Measurements from ENCODE around the gene PBX4.

Gene PBX4

DNA sequence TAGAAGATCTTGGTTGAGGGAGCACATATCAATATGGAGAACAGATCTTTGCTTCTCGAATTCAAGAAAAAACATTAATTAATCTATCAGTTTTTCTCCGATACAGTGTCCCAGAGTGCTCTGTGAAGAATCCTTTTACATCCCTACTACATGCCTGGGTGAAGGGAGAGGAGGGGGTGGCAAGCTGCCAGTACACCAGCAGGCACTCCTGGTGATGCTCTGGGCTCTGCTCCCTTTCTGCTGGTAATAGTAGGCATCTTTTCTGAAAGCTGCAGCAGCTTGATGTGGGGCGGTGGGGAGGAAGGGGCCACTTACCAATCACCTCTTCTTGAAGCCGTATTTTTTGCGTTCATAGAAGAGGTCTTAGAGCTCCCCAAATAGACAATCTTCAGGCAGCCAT is 30.7 kb downstream of the PBX4 start:
- no peak for DNase-seq

DNA sequence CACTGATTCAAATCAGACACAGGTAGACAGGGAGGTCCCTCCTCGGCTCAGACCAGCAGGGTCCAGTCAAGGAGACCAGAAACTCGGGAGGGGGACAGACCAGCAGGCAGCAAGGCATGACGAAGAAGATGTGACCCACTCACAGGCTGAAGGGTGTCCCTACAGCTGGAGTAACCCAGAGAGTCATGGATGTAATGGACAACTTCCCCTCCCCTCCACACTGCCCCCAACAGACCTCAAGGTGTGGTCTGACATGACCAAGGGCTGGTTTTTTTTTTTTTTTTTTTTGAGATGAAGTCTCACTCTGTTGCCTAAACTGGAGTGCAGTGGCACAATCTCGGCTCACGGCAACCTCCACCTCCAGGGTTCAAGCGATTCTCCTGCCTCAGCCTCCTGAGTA is 34.1 kb downstream of the PBX4 start:
- no peak for DNase-seq

DNA sequence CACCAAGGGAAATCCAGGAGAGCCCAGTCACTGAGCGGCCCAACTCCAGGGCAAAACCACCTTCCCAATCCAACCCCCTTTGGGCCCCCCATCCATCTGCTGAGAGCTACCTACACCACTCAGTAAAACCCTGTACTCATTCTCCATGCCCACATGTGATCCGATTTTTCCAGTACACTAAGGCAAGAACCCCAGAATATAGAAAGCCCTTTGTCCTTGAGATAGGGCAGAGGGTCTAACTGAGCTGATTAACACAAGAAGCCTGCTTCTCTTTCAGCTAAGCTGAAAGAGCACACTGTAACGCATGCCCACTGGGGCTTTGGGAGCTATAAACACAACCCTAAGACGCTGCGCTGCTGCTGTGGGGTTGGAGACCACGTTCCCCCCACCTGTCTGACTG is 36.0 kb downstream of the PBX4 start:
- DNase-seq = no peak

DNA sequence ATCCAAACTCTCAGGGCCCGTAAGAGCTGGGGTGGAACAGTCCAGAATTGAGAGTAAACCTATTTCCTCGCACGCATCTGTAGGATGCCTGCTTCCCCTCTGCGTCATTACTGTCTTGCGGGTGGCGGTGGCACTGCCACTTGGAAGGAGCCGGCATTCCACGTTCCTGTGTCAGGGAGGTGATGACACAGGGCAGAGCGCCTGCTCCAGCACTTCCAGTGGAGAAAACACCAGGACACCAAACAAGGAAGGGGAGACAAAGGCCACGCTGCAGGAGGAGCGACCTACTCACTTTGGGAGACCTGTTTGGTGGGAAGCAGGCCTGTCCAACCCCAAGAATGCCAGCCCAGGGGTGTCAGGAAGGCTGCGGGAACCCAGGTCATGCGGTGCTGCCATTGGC is 37.1 kb downstream of the PBX4 start:
- DNase-seq = no peak

DNA sequence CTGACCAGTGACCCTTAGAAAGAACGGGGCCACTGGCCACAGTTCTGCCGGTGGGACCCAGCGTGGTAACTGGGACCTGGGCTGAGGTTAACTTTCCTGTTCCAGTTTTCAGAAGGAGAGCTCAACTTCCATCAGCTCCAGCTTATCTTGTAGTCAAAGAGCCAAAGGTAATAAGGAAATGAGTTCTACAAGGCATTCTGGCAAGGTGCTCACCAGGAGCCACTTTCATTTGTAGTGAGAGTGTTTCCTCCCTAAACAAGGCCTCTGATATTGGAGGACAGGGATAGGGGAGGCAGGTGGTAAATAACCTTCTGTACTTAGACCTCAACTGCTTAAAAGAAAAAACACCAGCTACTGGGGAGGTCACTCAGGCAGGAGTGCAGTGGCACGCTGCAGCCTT is 38.1 kb downstream of the PBX4 start:
- no peak for DNase-seq

DNA sequence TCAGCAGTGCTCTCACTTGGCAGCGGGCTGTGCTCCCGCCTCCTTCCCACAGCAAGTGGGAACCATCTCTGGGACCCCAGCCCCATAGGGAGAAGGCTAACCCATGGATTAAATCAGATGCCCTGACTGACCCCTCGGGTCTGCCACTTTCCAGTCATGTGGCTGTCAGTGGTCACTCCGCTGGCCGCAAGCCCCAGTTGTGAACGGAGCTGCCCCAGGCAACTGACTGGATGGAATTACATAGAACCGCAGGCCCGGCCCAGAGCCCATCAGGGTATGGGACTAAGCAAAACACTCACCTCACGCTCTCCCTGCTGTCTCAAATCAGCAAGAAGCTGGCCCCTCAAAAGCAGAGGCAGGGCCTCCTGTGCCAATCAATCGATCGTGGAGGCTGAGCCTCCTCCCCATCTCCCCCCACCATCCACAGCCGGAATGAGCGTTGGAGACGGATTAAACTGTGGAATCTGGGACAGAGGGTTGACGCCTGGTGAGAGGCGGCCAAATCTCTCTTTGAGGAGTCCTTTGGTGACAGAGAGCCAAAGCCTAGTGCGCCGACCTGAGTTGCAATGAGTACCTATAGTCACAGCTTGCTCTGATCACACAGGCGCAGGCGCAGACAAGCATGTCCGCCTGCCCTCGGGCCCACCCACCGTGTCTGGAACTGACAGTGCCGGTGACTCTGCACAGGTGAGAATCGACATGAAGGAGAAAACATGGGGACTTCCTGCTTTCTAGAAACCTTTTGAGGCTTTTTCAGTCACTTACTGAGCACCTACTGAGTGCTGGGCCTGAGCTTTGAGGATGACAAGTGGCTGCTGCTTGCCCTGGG is 38.7 kb downstream of the PBX4 start:
- no peak for DNase-seq

DNA sequence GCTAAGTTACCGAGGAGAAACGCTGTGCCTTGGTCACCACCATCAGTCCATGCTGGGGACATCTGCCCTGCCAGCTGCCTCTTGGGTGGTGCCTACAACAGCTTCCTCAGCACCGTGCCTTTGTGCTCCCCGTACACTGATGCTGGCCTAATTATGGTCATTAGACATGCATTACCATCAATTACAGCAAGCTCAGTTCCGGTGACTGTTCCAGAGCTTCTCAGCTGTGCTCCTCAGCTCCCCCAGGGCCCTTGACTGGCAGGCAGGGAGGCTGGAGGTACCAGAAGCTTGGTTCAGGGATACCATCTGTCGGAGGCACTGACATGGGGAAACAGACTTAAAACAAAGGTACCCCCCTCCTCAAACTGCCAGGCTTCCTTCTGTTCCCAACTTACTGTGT is 40.2 kb downstream of the PBX4 start:
- DNase-seq = peak; percentile 81

DNA sequence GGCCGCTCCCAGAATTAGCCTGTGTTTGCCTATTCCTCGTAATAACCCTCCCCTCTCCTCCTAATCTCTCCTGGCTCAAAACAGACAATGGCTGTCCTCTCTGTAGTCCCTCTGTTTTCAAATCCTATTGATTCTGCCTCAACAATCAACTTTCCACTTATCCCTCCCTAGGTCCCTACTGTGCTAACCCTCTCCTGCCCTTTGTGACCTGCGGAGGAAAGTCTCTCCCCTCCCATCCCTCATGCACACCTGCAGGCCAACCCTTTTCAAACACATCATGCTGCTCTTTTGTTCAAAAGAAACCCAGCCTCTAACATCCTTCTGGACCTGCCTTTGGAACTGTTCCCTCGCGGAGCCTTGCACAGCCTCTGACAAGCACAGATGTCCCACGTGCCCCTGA is 43.1 kb downstream of the PBX4 start:
- peak; percentile 20 for DNase-seq

DNA sequence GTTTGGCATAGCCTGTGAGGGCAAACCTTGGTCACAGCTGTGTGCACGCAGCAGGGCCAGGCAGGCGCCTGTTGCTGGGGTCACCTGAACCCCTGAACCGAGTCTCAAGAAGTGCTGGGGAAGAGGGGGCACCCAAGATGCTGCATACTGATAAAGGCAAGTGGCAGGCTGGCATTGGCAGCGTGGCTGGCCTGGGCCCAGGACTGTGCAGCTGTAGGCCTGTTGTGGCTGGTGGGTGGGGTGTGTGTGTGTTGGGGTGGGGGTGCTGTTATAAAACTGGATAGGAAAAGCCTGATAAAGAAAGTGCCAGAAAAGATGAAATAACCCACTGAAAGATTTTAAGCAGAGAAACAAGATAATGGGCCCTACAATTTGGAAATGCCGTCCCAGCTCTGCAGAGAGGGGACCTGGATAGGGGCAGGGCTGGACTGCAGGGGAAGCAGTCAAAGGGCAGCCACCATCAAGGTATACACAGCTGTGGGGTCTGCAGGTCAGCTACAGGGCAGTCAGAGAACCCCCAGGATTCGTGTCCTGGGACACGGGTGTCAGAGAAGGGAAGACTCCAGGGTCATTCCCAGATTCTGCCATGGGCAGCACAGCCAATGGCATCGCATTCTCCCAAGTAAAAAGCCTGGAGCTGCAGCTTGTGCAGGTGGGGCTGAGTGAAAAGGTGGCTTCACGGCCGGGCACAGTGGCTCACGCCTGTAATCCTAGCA is 47.3 kb downstream of the PBX4 start:
- no peak for DNase-seq

DNA sequence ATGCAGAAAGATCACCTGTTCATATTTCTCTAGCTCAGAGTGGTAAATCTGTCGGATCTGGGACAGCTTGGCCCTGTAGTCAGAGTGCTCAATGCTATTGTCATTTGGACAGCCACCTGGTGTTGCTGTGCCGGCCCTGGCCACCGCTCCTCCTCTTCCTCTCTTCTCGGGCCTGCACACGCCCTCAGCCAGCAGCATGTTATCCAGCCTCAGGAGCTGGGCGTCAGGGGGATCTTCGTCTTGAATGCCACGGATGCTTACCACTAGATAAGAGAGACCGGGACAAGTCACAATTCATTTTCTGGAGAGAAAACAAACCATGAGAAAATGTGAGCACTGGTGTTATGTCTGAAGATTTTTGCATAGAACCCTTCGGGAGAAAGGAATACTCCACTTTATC is 47.9 kb downstream of the PBX4 start:
- DNase-seq = no peak

DNA sequence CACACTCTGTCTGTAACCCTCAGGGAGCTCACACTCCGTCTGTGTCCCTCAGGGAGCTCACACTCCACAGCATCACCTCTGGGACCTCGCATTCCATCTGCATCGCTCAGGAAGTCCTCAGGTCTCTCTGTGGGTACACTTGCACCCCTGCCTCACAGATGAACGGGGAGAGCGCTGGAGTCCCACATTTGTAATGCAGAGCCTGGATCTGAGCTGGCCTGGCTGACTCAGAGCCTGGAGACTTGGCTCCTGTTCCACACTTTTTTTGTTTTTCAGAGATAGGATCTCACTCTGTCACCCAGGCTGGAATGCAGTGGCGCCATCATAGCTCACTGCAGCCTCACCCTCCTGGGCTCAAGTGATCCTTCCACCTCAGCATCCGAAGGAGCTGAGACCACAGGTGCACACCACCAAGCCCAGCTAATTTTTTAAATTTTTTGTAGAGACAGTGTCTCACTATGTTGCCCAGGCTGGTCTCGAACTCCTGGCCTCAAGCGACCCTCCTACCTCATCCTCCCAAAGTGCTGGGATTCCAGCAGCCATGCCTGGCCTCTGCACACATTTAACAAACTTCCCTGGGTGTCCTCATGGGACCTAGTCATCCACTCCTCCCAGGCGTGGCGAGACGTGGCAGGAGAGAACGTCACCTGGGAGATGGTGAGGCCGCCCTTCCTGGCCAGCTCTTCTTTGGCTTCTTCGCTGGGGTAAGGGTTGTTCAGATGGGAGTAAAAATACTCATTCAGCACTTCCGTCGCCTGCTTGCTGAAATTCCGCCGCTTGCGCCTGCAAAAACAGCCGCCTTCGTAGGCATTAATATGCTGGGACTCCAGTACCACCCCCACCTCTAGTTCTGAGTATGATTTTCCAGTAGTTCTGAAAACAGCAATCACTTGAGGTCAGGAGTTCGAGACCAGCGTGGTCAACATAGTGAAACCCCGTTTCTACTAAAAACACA is 49.4 kb downstream of the PBX4 start:
- no peak for DNase-seq

DNA sequence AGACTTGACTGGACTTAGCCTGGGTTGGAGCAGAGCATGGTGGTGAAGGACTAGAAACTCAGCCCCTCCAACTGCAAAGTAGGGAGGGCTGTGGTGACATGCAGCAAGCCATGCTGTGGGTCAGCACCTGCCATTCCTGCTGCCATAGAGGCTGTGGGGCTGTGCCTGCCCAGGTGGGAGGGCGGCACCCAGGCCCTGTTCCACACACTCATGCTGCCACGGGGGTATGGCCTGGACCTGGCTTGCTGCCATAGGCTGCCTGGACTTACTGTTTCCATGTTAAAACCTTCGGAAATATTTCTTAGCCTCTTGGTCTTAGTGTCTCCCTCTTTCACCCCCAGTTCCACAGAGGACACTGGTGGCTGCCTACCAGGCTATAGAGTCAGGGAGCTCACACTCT is 51.1 kb downstream of the PBX4 start:
- DNase-seq = no peak

DNA sequence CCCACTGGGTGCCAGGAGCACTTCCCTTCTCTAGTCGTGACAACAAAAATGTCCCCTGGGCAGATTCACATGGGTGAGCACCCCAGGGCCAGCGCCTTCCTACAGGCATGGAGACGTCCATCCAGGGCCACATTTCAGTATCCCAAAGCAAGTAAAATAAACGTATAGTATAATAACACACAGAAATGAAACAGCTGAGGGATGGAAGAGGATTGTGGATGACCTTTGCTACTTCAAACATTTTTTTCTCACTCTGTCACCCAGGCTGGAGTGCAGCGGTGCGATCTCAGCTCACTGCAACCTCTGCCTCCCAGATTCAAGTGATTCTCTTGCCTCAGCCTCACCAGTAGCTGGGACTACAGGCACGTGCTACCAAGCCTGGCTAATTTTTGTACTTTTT is 52.2 kb downstream of the PBX4 start:
- no peak for DNase-seq

DNA sequence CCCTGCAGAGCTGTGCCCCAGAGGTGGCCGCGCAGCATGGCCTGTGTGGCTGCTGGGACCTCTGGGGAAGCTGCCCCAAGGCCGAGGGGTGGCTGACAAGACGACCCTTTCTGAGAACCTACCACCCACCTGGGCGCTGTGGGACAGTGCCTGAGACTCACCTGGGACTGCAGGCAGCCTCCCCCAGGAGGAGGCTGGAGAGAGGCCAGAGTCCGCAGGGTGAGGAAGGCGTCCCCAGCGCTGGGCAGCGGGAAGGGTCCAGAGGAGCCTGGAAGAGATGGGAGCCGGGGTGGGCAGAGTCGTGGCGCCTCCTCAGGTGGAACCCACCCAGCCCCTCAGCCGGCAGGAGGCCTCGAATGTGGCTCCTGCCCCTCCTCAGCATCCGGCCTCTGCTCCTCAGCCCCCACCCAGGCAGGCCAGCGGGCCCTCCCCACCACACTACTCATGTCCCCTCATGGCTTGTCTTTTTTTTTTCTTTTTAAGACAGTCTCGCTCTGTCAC is 55.1 kb downstream of the PBX4 start:
- DNase-seq = no peak

DNA sequence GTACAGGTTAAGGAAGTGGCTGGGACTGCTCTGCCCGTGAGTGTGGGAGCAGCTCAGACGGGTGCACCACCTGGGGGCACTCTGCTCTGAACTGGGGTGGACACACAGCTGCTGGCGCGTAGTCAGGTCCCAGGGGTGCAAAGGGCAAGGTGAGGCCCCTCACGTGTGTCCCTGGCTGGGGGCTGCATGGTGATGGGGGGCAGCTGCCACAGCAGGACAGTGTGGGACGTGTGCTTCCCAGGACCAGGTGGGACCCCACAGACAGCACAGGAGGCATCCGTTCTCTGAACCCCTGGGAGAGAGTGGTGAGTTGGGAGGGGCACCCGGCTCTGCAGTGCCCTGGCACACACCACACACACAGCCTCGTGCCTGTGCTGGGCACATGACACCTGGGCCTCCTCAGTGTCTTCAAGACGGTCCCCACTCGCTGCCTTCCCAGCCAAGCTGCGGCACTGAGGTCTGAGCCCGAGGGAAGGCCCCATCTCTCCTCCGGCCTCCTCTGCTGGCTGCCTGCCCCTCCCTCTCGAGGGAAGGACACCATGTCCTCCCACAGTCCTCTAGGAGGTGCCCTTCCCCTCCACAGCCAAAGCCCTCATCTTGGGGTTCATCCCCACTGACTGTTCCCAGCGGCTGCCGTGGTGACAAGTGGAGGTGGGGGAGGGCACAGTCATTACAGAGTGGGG is 55.7 kb downstream of the PBX4 start:
- DNase-seq = no peak

DNA sequence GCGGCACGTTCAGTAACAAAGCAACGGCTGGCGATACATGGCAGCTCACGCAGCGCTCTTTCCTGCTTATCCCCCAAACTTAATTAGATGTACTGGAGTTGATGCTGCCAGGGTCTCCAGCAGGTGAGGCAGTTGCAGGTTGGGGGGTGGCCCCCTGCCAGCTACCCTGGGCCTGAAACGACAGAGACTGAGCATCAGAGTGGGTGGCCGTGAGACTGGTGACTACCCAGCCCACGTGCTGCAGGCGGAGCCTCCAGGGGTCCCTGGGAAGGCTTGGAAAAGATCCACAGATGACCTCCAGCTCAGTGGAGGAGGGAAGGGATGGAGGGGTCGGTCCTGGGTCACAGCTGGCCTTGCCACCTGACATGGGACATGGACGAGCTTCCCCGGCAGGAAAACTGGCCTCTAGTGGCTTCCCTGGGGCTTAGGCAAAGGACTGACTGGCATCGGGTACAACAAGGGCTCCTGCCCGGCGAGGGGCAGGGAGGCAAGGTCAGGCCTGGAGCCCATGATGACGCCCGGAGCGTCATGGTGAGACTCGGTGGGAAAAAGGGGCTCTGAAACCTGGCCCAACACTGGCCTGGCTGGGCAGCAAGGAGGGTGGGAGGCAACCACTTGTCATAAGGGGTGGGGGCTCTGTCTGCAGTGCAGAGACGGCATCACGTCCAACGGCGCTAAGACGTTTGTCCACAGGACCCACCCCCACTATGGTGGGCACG is 56.4 kb downstream of the PBX4 start:
- DNase-seq = no peak

DNA sequence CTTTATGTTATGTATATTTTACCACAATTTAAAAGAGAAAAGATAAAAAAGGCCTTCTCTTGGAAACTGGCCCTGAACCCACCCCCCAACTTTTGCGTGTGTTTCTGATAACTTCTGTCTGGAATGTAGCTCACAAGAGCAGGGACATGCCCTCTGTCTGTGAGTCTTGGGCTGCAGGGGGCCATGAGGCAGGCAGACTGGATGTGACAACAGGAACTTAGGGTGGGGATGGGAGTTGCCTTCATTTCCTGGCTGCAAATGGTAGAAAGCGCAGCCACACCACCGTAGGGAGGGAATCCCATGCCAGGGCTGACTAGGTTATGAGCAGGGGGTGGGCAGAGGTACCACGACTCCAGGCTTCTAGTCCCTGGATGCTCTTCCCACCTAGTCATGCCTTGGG is 58.6 kb downstream of the PBX4 start:
- DNase-seq = no peak

DNA sequence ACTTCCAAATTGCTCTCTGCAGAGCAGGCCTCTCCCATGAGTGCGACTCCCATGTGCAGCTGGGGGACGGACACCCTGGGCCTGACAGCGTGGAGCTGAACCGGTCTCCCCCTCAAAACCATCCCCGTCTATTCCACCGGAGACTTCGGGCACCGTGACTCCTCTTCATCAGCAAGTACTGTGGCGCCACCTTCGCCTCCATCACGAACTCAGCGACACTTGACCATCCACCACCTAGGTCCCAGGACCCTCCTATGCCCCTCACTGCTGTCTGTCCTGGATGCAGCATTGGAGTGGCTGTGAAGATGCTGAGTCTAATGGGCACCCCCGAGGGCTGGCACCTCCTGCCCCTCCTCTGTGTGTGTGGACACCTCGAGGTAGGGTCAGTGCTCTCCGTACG is 59.9 kb downstream of the PBX4 start:
- DNase-seq = no peak

DNA sequence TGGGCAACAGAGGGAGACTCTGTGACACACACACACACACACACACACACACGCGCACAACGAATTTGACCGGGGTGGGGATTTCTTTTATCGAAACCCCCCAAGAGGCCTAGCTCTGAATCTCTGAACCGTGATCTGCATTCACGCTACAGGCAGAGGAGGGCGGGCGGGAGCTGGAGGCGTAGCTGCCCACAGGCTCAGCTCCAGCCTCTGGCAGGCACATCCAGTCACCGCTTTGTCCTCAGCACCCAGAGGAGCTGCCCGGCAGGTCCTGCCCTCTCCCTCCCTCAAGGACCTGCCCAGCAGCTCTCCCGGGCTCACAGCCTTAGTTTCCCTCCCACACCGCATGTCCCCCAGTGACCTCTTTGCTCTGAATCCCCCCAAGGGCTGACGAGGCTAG is 60.4 kb downstream of the PBX4 start:
- DNase-seq = no peak

DNA sequence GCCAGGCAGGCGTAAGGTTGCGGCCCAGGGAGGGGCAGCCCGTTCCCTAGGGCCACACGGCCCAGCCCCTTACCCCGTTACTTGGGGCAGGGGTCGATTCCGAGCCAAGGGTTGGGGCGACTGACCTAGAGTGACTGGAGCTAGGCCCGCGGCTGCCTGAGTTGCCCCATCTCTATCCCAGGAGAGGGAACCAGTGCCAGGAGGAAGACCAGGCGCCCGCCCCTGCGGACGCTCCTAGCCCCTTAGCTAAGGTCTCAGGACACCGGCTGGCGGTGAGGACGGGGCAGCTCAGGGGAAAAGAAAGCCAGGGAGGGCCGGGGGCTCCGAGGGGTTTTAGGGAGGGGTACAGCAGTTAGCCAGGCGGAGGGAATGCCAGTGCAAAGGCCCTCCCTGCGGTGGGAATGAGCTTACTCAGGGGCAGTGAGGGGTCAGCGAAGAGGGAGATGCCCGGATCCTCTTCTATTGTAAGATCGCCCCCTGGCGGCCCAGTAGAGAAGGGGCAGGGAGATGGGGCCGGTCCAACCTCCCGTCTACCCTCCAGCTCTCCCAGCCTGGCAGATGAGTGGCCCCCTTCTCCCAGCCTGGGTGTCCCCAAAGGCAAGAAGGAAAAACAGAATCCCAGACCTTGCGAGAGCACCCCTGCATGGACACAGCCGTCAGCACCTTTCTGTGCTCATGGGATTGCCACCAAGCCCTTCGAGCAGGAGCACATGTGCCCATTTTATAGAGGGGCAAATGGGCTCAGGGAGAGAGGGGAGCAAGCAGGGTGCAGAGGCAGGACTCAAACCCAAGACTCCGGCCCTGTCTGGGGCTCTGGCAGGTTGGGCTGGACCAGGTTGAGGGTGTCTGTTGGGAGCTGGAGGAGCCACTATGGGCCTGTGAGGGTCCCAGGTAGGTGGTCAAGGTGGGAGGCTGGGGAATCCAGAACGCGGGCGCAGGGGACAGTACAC is 64.1 kb downstream of the PBX4 start:
- peak; percentile 5 for DNase-seq

DNA sequence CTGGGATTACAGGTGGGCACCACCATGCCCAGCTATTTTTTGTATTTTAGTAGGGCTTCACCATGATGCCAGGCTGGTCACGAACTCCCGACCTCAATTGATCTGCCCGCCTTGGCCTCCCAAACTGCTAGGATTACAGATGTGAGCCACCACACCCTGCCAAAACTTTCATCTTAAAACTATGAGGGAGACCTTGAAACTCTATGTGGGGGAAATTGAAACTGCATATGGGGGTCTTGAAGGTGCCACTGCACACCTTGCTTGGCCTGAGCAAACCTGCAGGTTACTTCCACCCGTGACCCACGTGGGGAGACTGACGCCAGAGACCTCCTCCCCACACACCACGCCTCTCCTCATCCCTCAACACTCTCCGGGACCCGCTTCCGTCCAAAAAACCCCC is 64.8 kb downstream of the PBX4 start:
- DNase-seq = no peak

All from NCI-H774 (cell line).